Right lobe of liver (tissue), 6 donors: Measurements from ENCODE around the gene TOMM5. TPM values are rescaled to one million over a fixed set of nuclear protein-coding genes. Genes with fewer than 3 reads are reported as not detected.

ENCODE experiments used
- ATAC-seq, 4 donors: fragments of 200-7000 bp; cut with Tn5 transposase; one replicate each; pipeline ENCODE4 v1.9.1; 2020; ENCODE audit warnings: mild to moderate bottlenecking in 4 of 4, moderate library complexity in 4 of 4
- DNase-seq, 3 donors: peaks; one replicate each; pipeline ENCODE4 v3.0.0-alpha.2; 2020
- H3K27ac ChIP-seq, 3 donors: fragments of 200-600 bp; one replicate each; pipeline ENCODE4 v1.8.0; 2022
- H3K27me3 ChIP-seq, 2 donors: fragments of 200-600 bp; one replicate each; pipeline ENCODE4 v1.8.0; 2022
- H3K36me3 ChIP-seq, 4 donors: fragments of 200-600 bp; sonication (generic) in 1 of 4; one replicate each; pipeline versions ENCODE4 v1.5.1 to v1.8.0; 2017 to 2022; ENCODE audit warnings: control low read depth in 1 of 4
- H3K4me1 ChIP-seq, 4 donors: fragments of 200-600 bp; sonication (generic) in 1 of 4; one replicate each; pipeline versions ENCODE4 v1.5.1 to v1.8.0; 2017 to 2022; ENCODE audit warnings: control low read depth in 1 of 4
- H3K4me3 ChIP-seq, 3 donors: fragments of 200-600 bp; one replicate each; pipeline ENCODE4 v1.8.0; 2022
- H3K9me3 ChIP-seq, 4 donors: fragments of 200-600 bp; sonication (generic) in 1 of 4; one replicate each; pipeline versions ENCODE4 v1.5.1 to v1.8.0; 2017 to 2022; ENCODE audit warnings: control low read depth in 1 of 4
- CTCF ChIP-seq, 4 donors: fragments of 200-600 bp in 3 of 4; fragments of 450-650 bp in 1 of 4; IDR thresholded peaks; one replicate each; pipeline versions ENCODE4 v1.5.1 to v1.8.0; 2016 to 2022; ENCODE audit warnings: antibody characterized with exemption in 4 of 4, mild to moderate bottlenecking in 2 of 4
- POLR2A ChIP-seq: fragments of 450-650 bp; IDR thresholded peaks from one replicate; pipeline ENCODE4 v1.6.1; 2017; ENCODE audit warnings: antibody characterized with exemption, mild to moderate bottlenecking
- WGBS: methylation state at CpG from one replicate; pipeline ENCODE4 v1.1.6; 2018; ENCODE audit warnings: low coverage, low lambda C conversion rate; ENCODE audit not compliant: insufficient coverage; ENCODE audit errors: missing lambda C conversion rate; 5-methylcytosine and 5-hydroxymethylcytosine counted together
- intact Hi-C, 2 donors: fragments of 100-400 bp; cut with DNase I; formaldehyde crosslinking; loops; one replicate each; pipeline versions ENCODE4 v1.11.2 to v1.14.1; 2022
- long read RNA-seq: library from polyadenylated mRNA; unstranded; transcript quantifications from one replicate; pipeline ENCODE4 v2.0.0, GENCODE V29; 2019
- total RNA-seq, 6 experiments: library from RNA; depleted of rRNA in 2 of 6; stranded (reverse); fragments of >200 nt in 2 of 6; fragmentation: NEBNext Ultra II Directional in 3 of 6; extraction: Animal tissue kit (Norgen Biotek cat#: 25700) in 3 of 6; gene quantifications; one replicate each; pipeline versions ENCODE4 v1.1.0 to v1.2.4, GENCODE V29; 2016 to 2023
- donor health status: DM: no; HTN: yes; CAD: no.
- donor health status: DM: no; HTN: no; CAD: no.
- donor health status: DM: no; HTN: no; CAD: no.
- donor health status: DM: no; HTN: yes; CAD: no.
- donor health status: DM: no; HTN: yes; CAD: no.

The TOMM5 gene
- 10 to 100 TPM; 30.9 to 58.9 (median 32.9) TPM for total RNA-seq
- long read RNA-seq, transcript TOMM5-201 (2 exons, 751 nt) = major isoform, 31 of 31 reads
- long read RNA-seq, partial matches to known transcripts = 0 of 31 reads
- long read RNA-seq, other reads (novel, unspliced or antisense) = 0 of 31 reads

GRCh38 chr9:37592108-37592951 lies at the start of gene TOMM5:
Gene TOMM5 (minus strand): TSS chr9:37592597. CDS start chr9:37592532, 65 bp downstream.
- peak; percentile 97 to 98 (median 97) for ATAC-seq
- H3K9me3 ChIP-seq = no peaks in the 10 kb centered on the region
- intact Hi-C loops = no loop called here

GRCh38 chr9:37641331-37641730 lies 48.9 kb upstream of the TOMM5 start:
- DNase-seq (no peak), ATAC-seq (no peak)
- TF ChIP-seq CTCF (IDR thresholded peaks at IDR 0.05) (no peak), POLR2A (no peak)
- Histone ChIP-seq H3K27ac (no peak overlapping the region), H3K36me3 (no peaks in the 10 kb centered on the region), H3K4me1 (no peaks in the 10 kb centered on the region), H3K27me3 (no peaks in the 10 kb centered on the region), H3K9me3 (no peaks in the 10 kb centered on the region), H3K4me3 (no peak overlapping the region)
- intact Hi-C loops = no loop called here
- WGBS = 71% methylated on average over 2 of the region's 3 CpGs

More at GRCh38 chr9:37592108-37592951, at the start of gene TOMM5:
- peak within 1 kb of the TSS; percentile 70 to 95 (median 77) for H3K4me3 ChIP-seq
- WGBS = under 1% methylated on average over 23 of the region's 72 CpGs
- peaks cover 0 to 21% (median 0%) of the 10 kb centered on the region in 4 donors for H3K4me1 ChIP-seq
- peaks cover 0 to 15% (median 6%) of the 10 kb centered on the region in 4 donors for H3K36me3 ChIP-seq
- H3K27ac ChIP-seq = peak within 1 kb of the TSS; percentile 62 to 74 (median 69)
- TF ChIP-seq POLR2A = peak; percentile 86
- no peak for TF ChIP-seq CTCF (IDR thresholded peaks at IDR 0.05)
- no peaks in the 10 kb centered on the region for H3K27me3 ChIP-seq
- peak; percentile 93 to 95 (median 94) for DNase-seq

- no peak for DNase-seq
- H3K4me3 ChIP-seq = no peak overlapping the region
- H3K9me3 ChIP-seq = no peaks in the 10 kb centered on the region
- ATAC-seq = no peak
- intact Hi-C loops = no loop called here
- H3K36me3 ChIP-seq = no peaks in the 10 kb centered on the region
- no peaks in the 10 kb centered on the region for H3K27me3 ChIP-seq
- no peak for TF ChIP-seq CTCF (IDR thresholded peaks at IDR 0.05)
- no peak for TF ChIP-seq POLR2A
- H3K4me1 ChIP-seq = no peaks in the 10 kb centered on the region
- H3K27ac ChIP-seq = no peak overlapping the region
- WGBS = 43% methylated on average over 3 of the region's 3 CpGs
These were observed 47.8 kb upstream of the TOMM5 start for GRCh38 chr9:37640246-37640645.

- intact Hi-C loops = no loop called here
- no peak for DNase-seq
- Histone ChIP-seq H3K27ac (no peak overlapping the region), H3K4me1 (no peaks in the 10 kb centered on the region), H3K27me3 (no peaks in the 10 kb centered on the region), H3K4me3 (no peak overlapping the region), H3K36me3 (no peaks in the 10 kb centered on the region), H3K9me3 (no peaks in the 10 kb centered on the region)
- WGBS = 62% methylated on average over 3 of the region's 3 CpGs
- no peak for ATAC-seq
- TF ChIP-seq POLR2A = no peak
- TF ChIP-seq CTCF (IDR thresholded peaks at IDR 0.05) = no peak
These were observed 47.4 kb upstream of the TOMM5 start for GRCh38 chr9:37639841-37640240.
